Esophagus muscularis mucosa (tissue), 4 donors: Measurements from ENCODE around the gene TRERF1.

Experiments
- EP300 ChIP-seq: sonication (generic); formaldehyde crosslinking; IDR thresholded peaks from one replicate; pipeline ENCODE4 v1.6.1; 2017; ENCODE audit warnings: antibody characterized with exemption
- POLR2A ChIP-seq: fragments of 450-650 bp; IDR thresholded peaks from one replicate; pipeline ENCODE4 v1.6.1; 2017; ENCODE audit warnings: antibody characterized with exemption, moderate library complexity, mild to moderate bottlenecking, low read depth
- POLR2AphosphoS5 ChIP-seq, 2 donors: sonication (generic); formaldehyde crosslinking; IDR thresholded peaks; one replicate each; pipeline ENCODE4 v1.6.1; 2017; ENCODE audit warnings: antibody characterized with exemption in 2 of 2
- TF ChIP-seq, protein P1 (sequence below), 3 experiments: fragments of 200-600 bp in 2 of 3; fragments of 450-650 bp in 1 of 3; sonication (generic) in 2 of 3; IDR thresholded peaks; one replicate each; pipeline ENCODE4 v1.5.1; 2017 to 2019; ENCODE audit warnings: antibody characterized with exemption in 3 of 3, mild to moderate bottlenecking in 2 of 3, moderate library complexity in 1 of 3

DNA sequence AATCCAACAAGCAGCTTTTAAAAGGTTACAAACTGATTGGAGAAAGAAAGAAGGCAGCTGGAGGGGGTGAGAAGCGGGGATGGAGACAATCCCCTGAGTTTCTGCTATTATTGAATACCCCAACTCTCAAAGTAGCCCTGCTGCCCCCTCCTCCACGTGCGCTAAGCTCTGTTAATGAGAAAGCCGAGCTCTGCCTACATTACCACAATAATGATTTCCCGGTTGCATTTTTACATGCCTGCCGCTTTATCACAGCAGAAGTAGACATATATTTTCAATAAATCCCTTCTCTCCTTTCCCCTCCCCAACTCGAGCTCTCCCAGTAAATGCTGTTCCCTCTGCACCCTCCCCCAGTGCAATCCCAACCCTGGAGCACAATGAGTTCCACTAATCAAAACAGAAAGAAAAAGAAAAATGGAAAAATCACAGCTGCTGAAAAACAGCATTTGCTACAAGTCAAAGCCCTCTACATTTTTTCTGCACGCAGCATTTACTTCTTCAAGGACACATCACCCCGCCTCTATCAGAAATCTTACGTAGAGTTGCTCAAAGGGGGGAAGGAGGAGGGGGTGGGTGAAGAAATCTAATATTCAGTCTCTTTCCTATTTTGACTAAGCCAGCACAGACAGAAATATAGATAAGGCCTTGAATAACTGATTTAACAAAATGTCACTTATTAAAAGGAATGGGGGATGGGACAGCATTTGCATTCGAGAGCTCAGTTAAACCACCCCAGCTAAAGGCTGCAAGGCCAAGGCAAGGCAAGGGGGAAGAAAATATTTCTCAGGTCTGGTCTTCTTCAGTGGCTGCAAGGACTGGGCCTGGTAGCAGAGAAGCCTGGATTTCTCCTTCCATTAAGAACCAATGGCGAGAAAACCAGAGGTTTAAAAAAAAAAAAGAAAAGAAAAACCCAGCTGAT lies 10.7 kb downstream of the TRERF1 start:
- TF ChIP-seq EP300 (no peak), POLR2AphosphoS5 (IDR thresholded peaks at IDR 0.05) (no peak), POLR2A (no peak)
- TF ChIP-seq, protein P1, sequence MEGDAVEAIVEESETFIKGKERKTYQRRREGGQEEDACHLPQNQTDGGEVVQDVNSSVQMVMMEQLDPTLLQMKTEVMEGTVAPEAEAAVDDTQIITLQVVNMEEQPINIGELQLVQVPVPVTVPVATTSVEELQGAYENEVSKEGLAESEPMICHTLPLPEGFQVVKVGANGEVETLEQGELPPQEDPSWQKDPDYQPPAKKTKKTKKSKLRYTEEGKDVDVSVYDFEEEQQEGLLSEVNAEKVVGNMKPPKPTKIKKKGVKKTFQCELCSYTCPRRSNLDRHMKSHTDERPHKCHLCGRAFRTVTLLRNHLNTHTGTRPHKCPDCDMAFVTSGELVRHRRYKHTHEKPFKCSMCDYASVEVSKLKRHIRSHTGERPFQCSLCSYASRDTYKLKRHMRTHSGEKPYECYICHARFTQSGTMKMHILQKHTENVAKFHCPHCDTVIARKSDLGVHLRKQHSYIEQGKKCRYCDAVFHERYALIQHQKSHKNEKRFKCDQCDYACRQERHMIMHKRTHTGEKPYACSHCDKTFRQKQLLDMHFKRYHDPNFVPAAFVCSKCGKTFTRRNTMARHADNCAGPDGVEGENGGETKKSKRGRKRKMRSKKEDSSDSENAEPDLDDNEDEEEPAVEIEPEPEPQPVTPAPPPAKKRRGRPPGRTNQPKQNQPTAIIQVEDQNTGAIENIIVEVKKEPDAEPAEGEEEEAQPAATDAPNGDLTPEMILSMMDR (IDR thresholded peaks at IDR 0.05) = no peak
